Measurements from ENCODE around the gene ST6GALNAC5.

Gene ST6GALNAC5

DNA sequence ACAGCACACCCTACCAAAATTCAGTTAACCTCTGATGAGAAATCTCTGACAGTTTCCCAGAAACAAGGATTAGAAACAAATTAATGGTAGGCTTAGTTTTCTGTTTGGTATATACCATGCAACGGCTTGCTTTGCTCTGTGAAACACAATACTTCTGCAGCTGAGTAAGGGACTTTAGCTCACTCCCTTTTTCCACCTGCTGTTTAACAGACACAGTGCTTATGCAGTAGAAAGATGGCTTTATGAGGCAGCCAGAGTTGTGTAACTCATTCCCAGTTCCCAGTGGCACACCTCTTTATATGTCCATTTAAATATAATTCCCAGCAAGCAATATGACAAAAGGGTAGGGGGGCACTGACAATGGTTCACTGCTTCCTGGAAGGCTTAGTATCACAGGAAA lies 228.0 kb downstream of the ST6GALNAC5 start:
- no peak for TF ChIP-seq GATA2 (IDR thresholded peaks at IDR 0.05; ENCODE audit: low read depth, low read length)
- no peak for TF ChIP-seq GATA3 (IDR thresholded peaks at IDR 0.05; ENCODE audit: low read depth, low read length)

DNA sequence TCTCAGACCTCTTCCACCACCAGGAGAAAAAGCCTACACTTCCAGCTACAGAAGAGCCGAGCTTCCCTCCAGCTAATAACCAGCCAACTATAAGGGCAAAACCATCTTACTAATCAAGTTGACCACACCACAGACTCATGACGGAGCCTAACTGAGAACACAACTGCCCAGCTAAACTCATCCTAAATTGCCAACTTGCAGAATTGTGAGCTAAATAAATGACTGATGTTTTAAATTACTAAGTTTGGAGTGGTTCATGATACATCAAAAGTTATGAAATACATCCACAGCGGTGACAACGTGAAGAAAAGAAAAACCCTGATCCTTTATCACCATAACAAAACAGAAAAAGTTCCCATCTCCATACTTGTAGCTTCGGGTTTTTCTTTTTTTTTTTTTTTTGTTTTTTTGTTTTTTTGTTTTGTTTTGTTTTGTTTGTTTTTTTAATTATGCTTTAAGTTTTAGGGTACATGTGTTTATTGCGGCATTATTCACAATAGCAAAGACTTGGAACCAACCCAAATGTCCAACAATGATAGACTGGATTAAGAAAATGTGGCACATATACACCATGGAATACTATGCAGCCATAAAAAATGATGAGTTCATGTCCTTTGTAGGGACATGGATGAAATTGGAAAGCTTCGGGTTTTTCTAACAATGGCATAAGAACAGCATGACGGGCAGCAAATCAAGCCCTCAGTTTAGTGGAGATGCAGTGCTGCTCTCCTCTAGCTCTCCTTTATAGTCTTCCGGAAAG lies 229.4 kb downstream of the ST6GALNAC5 start:
- TF ChIP-seq GATA2 (IDR thresholded peaks at IDR 0.05; ENCODE audit: low read depth, low read length) (no peak), GATA3 (IDR thresholded peaks at IDR 0.05; ENCODE audit: low read depth, low read length) (no peak)

DNA sequence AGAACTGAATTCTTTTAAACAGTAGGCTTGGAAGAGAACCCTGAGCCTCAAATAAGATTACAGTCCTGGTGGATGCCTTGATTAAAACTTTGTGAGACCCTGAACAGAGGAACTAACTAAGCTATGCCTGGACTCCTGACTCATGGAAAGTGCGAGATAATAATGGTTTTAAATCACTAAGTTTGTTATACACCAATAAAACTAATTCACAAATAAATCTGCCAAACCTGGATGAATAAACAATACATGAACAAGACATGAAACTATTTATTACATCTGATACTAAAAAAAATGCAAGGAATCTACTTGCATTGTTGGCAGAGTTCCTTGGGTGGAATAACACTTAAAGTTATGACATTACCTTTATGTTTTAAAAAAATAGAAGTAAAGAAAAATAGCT lies 233.6 kb downstream of the ST6GALNAC5 start:
- TF ChIP-seq GATA2 (IDR thresholded peaks at IDR 0.05; ENCODE audit: low read depth, low read length) (no peak), GATA3 (IDR thresholded peaks at IDR 0.05; ENCODE audit: low read depth, low read length) (no peak)

DNA sequence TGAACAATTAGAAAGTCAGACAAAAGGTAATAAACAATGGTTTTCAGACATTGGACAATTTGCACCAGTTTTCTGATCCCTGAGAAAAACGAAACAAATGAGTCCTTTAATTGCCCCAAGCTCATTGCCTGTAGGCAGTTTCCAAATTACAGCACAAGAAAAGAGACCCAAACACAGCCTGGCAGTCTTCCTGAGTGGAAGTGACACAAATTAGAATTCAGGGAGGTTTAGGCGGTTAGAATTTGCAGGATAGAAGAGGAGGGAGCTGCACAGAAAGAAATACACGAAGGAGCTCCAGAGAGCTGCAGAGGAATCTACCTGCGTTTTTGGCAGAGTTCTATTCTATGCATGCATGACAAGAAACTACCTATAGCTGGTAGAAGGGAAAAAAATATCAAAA lies 236.2 kb downstream of the ST6GALNAC5 start:
- TF ChIP-seq GATA3 (IDR thresholded peaks at IDR 0.05; ENCODE audit: low read depth, low read length): no peak
- TF ChIP-seq GATA2 (IDR thresholded peaks at IDR 0.05; ENCODE audit: low read depth, low read length): no peak

DNA sequence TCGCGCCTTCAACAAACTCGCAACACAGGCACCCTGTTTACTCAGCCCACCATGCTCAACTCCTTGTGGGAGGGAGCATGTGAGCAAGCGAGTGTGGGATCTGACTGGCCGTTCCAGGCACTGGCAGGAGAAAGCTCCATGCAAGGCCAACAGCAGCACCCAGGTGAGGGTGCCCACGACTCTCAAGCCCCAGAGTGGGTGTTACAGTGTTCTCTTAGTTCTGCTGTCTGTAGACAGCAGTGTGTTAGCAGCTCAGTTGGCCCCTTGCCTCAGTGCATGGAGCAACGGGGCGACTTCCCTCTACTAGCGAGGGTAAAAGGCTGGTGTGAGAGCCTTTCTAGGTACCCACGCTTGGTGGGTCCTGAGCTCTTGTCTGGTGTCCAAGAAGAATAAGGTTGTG lies 237.4 kb downstream of the ST6GALNAC5 start:
- no peak for TF ChIP-seq GATA2 (IDR thresholded peaks at IDR 0.05; ENCODE audit: low read depth, low read length)
- no peak for TF ChIP-seq GATA3 (IDR thresholded peaks at IDR 0.05; ENCODE audit: low read depth, low read length)
